HG03378 (cell line): ENCODE measurements around the gene SGMS1.

Experiments
- ATAC-seq: cut with Tn5 transposase; IDR thresholded peaks from one replicate; pipeline ENCODE4 v1.9.1; 2021; ENCODE audit warnings: mild to moderate bottlenecking, moderate library complexity; ENCODE audit not compliant: unreplicated experiment

SGMS1 gene

DNA sequence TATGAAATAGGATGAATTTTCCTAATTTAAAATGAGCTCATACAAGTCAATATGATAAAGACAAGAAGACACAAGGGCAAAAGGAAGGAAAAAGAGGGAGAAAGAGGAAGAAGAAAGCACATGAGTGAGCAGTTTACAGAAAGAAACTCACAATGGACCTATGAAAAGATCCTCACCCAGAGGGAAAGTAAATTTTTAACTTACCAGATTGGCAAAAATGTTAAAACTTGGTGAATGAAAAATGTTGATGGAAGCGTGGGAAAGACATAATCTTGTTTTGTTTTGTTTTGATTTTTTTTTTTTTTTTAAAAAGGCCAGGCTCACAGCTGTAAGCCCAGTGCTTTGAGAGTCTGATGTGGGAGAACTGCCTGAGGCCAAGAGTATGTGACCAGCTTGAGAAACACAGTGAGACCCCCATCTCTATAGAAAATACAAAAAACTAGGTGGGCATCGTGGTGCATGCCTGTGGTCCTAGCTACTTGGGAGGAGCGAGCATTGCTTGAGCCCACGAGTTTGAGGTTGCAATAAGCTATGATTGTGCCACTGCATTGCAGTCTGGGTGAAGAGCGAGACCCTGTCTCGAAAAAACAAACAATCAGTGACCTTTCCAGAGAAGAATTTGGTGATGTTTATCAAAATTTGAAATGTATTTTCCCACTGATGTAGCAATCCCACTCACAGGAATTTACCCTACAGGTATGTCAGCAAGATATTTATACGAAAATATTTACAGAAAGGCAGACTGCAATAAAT lies 219.6 kb downstream of the SGMS1 start:
- no peak for ATAC-seq

DNA sequence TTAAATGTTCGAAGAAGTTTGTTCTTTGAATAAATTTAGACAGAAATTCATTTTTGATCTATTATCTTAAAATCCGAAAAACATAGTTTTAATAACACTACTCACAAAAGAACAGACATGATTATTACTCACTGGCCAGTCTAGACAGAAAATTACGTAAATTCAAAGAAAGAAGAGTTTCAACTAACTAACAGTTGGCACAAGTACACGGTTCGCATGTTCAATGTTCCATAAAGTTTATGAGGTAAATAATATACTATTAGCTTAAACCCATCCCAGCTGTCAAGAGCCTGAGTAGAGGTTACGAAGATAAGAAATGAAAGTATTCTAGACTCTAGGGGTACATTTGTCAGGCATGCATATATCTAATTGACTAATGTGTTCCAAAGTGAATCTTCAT lies 220.7 kb downstream of the SGMS1 start:
- no peak for ATAC-seq

DNA sequence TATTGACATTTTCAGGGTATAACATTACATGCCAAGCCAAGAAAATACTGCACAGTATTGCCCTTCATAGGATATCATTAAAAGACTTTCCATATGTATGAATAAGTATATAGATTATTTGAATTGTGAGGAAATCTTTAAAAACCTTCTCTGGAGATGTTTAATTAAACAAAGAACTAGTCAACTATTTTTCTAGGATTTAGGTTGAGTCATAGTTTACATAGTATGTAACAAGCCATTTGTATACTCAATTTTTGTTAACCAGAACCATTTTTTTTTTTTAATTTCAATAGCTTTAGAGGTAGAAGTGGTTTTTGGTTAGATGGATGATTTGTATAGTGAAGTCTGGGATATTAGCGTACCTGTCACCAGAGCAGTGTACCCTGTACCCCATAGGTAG lies 221.3 kb downstream of the SGMS1 start:
- ATAC-seq = no peak

DNA sequence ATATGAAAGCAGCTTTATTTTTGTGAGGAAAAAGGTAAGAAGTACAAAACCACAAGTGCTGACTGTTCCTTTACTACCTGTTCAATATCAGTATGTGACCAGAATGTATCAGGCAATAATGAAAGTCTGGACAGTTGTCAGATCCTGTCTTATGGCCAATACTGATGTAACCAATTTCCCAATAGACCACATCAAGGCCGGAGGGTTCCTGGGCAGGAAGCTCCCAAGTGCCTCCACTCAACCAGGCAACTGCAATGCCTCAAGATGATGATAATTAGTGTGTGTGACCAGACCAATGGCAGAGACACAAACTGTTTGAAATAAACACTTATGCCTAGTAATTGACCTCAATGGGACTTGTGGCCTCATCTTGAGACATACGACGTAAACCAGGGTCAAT lies 223.1 kb downstream of the SGMS1 start:
- no peak for ATAC-seq

DNA sequence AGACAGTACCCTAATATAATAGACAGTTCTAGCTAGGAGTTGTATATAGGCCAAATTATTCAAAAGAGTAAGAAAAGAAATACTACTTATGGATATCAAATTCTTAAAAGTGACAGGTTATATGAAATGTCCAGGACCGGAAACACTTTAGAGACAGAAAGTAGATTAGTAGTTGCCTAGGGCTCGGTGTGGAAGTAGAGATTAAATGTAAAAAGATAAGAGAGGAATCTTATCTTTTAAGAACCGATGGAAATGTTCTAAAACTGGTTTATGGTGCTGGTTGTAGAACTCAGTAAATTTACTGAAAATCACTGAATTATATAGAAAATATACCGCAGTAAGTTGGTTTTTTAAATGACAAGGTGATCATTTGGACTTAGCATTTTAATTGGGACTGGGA lies 224.9 kb downstream of the SGMS1 start:
- no peak for ATAC-seq

DNA sequence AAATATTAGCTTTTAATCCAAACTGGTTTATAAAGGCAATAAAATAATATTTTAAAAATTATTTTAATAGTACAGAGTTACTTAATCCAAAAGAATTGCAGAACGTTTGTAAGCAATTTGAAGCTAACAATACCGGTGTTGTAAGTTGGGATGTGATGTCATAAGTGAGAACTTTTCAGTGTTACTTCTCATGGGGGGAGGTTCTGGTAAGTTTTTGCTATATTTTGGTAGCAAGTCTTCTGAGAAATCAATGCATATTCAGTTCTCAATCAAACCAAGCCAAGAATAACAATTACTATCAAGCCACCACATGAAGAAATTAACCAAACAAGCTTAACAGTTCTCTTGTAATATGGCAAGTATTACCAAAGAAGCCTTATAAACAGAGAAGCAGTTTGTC lies 225.4 kb downstream of the SGMS1 start:
- ATAC-seq = no peak

DNA sequence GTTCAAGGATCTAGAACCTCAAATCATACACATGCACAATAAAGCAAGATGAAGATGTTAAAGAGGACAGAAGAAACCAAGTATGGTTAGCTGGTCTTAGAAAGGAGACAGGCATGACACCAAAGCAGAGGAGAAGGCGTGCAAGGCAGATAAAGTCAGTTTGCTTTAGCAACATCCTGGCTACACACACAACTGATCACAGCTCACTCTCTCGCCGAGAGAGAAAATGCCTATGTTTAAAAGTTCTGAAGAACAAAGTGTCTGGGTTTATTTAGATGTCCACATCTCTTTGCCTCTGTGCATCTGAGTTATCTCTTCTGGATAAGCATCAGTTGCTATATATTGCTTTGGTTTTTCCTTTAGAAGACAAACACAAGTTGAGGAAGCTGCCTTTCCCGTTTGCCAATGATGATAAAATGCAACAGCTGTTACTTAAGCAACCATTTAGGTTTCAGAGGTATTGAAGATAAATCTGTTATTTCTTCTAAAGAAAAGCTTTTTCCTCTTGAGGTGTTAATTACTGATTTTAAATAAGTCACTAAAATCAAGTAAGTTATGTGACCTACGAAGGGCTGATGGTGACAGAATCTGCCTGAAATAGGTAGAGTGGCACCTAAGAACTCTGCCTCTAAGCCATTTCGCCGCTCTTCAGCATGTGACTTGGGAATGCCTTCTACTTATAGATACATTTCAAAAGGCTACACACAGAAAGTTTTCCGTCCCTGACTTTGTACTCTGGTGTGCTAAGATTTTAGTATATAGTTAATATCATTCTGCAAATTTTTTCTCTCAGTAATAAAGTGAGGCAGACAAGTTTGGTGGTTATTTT lies 226.2 kb downstream of the SGMS1 start:
- ATAC-seq = peak; percentile 26

DNA sequence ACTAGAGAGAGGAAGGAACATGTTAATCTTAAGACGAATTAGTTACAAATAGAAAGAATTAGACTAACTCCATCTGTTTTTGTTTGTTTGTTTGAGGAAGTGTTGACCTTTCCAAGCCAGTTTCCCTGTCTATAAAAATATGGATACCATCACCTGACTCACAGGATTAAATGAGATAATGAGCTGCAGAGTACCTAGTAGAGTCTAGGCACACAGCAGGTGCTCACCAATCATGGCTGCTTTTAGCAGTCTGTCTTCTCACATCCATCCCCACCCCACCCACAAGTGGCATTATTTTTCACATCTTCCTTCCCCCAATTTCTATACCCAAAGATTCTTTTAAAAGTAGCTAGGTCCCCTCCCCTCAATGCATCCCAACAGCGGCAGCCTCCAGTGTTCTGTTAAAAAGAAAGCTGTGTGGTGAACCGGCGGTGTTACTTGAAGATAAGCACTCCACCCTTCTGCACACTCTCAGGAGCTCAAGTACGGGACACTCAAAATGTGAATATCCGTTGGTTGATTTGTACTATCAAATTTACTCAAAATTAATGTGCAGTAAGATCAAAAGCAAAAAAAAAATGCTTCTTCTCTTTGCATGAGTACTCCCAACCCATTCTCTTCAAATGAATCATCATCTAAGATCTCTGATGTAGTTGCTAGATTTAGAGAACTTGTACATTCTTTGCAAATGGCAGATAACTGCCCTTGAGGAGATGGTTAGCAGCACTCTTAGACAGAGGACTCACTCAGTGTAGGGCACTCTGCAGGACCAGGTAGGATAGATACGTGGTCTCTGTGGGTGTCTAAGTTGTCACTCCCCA lies 227.1 kb downstream of the SGMS1 start:
- peak; percentile 86 for ATAC-seq

DNA sequence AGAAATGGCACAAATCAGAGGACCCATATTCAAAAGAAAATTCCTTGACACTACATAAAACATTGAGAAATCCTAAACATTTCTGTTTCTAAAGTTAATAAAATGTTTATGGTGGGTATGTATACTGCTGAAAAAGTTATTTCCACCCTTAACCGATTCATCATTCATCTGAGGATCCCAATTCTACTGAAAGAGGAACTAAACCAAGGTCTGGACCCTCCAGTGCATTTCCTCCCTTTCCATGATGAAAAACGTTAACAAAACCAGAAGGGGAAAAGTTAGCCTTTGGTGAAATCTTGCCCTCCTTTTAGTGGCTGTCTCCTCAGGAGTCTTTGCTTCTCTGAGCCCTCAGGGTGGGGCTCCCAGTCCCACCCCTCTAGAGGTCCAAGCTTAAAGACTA lies 227.9 kb downstream of the SGMS1 start:
- no peak for ATAC-seq

DNA sequence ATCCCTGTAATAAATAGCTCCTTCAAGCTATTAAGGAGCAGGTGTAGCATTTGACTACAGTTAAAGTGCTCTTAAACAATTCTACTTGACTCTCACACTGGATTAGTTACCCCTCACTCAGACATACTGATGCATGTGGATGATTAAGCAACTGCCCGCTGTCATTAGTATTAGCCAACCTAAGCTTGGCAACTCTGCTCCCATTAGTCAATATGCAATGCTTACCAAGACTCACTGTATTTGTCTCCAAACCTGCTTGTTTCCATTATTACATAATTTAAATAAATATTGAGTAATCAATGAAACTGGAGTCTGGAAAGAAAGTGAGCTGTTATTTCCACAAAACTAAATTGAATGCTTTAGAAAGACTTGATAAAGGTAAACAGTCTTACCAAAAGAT lies 228.5 kb downstream of the SGMS1 start:
- ATAC-seq = no peak

DNA sequence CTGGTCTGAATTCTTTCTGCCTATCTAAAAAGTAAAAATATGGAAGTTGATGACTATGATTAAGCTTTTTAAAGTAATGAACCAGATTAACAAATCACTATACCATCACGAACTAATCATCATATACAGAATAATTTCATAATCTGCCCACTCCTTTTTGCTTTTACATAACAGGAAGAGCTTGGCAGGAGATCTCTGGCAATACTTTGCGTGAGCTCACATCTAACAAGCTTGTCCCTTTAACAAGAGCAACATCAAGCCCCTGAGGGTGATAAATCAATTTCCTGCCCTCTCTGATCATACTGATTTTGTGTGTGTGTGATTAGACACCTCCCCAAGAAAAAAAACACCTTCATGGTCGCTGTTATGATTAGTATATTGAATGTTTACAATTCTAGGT lies 228.9 kb downstream of the SGMS1 start:
- no peak for ATAC-seq

DNA sequence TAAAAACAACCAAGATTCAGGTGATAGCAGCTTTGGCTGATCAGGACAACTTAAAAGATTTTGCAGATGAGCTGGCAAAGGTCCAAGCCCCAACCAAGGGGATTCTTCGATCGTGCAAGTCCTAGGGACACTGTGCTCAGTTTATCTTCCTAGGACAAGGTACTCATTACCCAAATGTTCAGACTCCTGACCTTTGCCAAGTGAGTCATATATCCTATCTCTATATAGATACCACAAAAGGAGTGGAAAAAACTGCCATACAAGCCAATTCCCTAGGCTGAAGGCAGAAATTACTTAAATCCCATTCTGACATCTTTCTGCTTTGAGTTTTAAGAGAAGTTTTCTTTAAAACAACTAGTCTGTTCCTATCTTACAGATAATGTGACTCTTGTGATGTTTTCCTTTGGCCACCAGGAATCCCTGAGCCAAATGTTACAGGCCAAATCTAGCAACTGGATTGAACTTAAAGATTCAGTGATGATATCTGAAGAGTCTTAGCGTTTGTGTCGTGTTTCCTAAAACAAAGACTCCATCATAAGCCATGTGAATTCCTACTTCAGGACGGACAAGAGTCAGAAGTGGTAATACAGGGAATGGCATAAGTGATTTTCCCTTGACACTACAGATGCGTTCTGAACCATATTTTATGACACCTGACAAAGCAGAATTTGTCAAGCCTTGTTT lies 229.8 kb downstream of the SGMS1 start:
- no peak for ATAC-seq

DNA sequence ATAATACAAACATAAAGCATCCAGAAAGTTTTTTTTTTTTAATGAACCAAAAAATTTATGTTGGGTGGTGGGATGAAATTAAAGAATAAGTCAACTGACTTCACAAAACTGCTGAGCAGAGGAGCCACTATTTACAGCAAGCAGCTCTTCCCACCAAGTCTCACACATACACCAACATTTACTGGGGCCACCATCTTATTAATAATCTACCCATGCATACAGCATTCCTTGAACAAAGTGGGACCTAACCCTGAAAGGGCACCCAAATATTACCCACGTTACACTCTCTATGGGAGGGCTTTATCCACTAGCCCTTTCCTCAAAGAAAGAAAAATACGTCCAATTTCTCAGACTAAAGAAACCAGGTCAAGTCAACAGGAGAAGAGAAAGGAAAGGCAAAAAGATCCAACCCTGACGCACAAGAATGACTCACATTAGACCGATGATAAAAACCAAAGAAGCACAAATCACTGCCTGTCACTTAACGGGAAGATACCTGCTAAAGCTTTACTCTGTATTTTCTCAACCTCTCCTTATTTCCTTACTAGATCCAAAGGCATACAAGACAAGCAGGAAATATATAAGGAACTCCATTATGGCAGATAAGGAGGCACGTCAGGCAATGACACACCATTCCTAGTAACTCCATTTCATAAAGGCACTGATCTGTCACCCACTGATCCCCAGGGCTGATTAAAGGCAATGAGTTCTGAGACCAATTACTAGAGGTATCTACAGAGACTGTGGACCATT lies 230.6 kb downstream of the SGMS1 start:
- ATAC-seq = no peak

DNA sequence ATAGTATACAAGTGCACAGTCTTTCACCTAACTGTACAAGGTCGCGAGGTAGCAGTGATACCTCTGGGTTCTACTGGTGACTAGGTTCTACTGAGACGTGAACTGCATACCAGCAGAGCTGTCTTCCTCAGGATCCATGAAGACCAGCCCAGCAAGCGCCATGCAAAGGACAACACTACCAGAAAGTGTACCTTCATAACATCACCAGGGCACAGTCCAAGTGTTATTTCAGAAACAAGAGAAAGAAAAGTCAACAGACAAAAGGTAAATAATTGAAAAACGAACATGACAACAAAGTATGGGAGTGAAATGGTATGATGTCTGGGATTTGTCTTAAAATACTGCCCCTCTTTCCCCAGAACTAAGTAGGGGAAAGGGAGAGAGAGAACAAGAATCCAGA lies 231.3 kb downstream of the SGMS1 start:
- ATAC-seq = no peak

DNA sequence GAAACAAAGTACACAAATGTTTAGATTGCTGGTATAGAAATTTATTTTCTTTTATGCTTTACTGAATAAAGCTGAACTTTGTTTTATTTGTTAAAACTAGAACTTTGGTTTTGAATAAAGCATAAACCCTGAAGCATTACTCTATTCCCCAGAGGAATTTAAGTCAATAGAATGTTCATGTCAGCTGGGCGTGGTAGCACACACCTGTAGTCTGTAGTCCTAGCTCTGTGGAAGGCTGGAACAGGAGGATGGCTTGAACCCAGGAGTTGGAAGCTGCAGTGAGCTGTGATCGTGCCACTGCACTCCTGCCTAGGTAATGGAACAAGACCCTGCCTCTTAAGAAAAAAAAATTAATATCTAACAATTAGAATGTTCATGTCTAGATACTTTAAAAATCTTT lies 233.5 kb downstream of the SGMS1 start:
- ATAC-seq = no peak

DNA sequence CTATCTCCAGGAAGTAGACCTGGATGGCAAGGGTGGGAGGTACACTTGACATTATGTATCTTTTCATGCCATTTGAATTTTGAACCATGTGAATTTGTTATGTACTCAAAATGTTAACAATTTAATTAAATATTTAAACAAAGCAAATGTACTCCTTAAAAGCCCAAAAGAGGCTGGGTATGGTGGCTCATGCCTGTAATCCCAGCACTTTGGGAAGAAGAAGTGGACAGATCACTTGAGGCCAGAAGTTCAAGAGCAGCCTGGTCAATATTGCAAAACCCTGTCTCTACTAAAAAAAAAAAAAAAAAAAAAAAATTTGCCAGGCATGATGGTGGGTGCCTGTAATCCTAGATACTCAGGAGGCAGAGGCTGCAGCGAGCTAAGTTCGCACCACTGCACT lies 235.6 kb downstream of the SGMS1 start:
- ATAC-seq = no peak

DNA sequence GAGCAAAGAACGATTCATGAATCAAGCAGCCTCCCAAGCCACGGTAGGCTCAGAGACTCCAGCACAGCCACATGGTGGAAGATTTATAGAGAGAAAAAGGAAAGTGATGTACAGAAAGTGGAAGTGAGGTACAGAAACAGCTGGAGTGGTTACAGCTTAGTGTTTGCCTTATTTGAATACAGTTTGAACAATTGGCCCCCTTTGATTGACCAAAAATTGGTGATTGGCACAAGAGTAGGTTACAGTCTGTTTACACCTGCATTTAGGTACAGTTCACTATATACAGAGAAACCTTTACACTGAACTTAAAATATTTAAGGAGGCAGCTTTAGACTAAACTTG lies 236.1 kb downstream of the SGMS1 start:
- peak; percentile 61 for ATAC-seq

DNA sequence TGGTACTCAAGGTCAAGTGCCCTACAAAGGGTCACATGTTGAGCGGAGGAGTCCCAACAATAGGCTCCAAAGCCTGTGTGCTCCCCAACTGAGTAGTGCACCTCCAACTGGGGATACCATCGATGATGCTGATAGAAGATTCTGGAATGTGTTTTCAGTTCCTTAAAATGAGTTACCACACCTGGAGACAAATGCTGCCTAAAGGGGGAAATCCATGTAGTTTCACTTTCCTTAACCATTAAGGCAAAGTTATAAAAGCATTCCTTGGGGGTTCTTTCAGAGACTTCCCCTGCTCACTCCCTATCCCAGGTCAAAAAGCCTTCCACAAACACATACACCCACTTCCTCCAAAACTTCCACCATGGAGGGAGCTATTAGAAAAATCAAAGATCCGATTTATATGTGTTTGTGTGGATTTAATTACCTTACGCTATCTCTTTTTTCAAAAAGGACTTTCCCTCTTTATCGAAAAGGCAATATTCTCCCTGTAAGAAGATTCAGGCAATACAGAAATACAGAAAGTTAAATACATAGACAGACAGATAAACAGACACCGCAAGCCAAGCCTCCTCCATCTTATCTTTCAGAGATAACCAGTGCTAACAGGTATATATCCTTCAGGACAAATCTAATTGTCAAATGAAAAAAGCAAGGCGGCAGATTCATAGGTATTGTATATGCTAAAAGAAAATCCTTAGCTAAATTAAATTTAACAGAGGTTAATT lies 236.6 kb downstream of the SGMS1 start:
- ATAC-seq = no peak

DNA sequence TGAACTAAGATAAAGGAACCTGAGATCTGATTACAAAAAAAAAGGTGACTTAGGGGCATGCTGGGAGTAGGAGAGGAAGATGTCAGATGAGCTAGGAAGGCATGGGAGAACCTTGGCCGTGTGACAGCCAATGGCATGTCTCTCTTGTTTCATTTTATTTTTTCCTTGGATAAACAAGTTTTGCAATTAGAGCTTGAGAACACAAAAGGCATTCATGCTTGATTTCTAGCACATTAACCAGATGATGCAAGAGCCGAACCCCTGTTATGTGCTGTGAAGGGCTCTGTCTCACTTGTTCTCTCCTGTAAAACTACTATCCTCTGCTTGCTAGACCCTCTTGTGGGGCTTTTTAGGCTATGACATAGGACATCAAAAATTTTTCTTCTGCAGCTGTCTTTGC lies 238.1 kb downstream of the SGMS1 start:
- ATAC-seq = no peak

DNA sequence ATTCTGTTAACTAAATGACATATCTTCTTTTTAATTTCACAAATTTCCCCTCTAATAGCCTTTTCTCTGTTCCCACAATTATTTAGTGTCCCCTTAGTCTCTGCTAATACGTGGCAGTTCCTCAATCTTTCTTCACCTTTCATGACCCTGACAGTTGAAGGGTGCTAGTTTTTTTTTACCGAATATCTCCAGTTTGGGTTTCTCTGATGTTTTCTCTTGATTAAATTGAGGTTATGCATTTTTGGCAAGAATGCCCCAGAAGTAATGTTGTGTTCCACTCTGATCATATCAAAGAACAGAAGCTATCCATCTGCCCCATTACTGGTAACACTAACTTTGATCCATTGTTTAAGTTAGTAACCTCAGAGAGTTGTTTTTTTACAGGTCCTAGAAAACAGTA lies 238.9 kb downstream of the SGMS1 start:
- ATAC-seq = no peak
